Hematopoietic multipotent progenitor cell treated with erythropoietin and hydrocortisone succinate and interleukin-3 and kit ligand, for 4 days (in vitro differentiated cells): Measurements from ENCODE around the gene APOD.

Experiments used
- DNase-seq: peaks from one replicate; pipeline ENCODE4 v3.0.0-alpha.2; 2015

The APOD gene

DNA sequence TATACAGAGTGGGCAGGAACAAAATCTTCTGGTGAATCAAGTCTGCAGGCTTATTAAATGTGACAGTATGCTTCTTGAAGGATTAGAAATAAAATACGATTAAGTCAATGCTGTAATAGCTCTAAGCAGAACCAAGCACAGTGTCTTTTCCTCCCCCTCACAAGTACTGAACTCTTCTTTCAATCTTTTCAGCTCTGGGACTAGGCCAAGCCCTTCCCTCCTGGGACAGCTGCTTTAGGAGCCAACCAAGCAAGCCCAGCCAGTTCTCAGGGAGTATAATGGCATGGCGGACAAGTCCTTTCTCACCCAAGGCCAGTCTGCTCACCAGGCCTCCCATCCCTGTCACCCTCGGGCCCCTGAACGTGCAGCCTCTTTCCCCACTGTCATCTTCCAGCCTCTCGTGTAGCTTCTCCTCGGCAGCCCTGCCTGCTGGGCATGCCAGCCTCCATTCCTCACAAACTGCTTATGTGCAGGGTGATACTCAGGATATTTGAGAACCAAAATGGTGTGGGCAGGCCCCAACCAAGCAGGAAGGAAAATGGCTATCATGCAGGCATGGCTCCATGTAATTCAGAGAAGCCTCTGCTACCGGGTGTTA is 32.3 kb downstream of the APOD start:
- no peak for DNase-seq

- DNase-seq, result no peak
Observed at GRCh38 chr3:195550723-195551122, 33.0 kb downstream of the APOD start.

- DNase-seq, result peak; percentile 54
Observed at GRCh38 chr3:195549931-195550519, 33.7 kb downstream of the APOD start.

DNA sequence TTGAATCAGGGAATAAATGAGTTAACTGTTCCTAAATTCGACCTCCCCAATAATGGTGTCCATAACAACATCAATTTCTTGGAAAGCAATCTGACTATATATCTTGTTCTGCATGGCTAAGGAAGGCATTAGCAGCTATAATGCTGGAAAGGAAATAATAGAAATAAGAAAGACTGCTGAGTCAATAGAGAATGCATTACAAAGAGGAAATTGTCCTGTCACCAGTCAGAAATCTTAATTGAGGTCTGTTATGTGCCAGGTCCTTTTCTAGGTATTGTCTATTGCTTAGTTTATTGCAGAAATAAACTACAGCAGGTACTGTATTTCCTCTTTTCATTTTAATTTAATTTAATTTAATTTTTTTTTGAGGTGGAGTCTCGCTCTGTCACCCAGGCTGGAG is 34.8 kb downstream of the APOD start:
- peak; percentile 22 for DNase-seq

GRCh38 chr3:195548501-195548900 is 35.2 kb downstream of the APOD start:
- no peak for DNase-seq

DNA sequence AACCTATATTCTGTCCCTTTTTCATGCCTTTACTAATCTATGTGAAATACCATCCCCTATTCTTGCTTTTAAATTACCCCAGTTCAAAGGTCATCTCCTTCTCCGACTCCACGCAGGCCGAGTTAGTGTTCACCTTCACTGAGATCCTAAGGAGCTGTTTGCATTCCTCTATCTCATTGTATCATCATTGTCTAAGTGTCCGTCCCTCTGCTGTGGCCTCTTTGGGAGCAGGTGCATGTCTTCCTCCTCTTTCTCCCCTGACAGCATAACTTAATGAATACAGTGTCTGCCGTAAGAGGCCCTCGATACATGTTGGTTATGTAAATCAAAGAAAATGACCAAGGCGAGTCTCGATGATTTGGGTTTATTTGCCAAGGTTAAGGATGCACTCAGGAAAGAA is 35.7 kb downstream of the APOD start:
- DNase-seq, result no peak

- no peak for DNase-seq
Observed at GRCh38 chr3:195546130-195546560, 37.6 kb downstream of the APOD start.

- no peak for DNase-seq
Observed at GRCh38 chr3:195544634-195545033, 39.1 kb downstream of the APOD start.

GRCh38 chr3:195544230-195544536 is 39.6 kb downstream of the APOD start:
- no peak for DNase-seq

DNA sequence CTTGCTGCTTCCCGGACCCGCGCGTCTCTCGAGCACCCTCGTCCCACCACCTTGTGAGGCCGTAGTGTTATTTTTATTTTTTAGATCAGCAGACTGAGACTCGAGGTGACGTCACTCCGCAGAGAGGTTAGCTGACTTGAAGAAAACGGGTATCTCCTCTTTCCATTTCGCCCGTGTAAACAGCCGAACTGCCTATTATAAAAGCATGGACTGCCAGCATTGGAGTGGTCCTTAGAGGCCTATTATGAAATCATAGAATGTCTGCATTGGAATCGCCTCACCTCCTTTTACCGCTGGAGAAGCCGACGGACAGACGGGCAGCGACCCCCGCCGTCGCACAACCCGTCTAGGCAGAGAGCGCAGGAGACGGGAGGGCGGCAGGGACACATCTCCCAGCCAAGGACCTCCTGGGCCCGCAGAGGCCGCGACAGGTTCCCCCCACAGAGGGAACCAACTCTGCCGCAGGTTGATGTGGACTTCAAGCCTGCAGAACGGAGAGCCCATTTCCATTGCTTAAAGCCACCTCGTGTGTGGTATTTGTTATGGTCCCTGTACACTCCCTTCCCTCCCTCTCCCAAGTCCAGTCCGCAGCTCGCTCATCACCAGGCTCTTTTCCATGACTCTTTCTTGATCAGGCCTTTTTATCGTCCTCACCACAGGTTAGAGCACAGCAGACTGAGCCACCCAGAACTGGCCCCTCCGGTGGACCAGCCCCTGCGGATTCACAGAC is 40.1 kb downstream of the APOD start:
- DNase-seq, result no peak

GRCh38 chr3:195542698-195543499 is 40.8 kb downstream of the APOD start, which contains the start of gene PPP1R2:
PPP1R2 (minus strand) TSS chr3:195543325; CDS start chr3:195543025, 300 bp downstream.
- DNase-seq, result peak; percentile 96

DNA sequence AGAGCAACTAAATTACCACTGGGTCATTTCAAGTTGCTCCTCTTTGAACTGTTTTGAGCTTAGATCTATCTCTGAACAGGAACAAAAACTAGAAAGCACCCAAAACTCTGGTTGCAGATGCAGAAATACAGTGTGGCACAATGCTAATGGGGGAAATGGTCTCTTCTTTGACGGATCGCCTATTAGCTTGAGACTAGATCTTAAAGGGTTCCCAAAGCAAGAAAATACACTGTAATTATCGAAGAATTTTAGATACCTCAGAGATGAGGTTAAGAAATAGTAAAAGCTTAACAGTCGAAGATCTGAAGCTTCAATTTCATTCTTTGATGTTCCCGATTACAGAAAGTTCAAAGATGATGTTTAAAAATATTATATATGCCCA is 41.4 kb downstream of the APOD start:
- peak; percentile 50 for DNase-seq

GRCh38 chr3:195540511-195540910 is 43.2 kb downstream of the APOD start:
- DNase-seq, result no peak

DNA sequence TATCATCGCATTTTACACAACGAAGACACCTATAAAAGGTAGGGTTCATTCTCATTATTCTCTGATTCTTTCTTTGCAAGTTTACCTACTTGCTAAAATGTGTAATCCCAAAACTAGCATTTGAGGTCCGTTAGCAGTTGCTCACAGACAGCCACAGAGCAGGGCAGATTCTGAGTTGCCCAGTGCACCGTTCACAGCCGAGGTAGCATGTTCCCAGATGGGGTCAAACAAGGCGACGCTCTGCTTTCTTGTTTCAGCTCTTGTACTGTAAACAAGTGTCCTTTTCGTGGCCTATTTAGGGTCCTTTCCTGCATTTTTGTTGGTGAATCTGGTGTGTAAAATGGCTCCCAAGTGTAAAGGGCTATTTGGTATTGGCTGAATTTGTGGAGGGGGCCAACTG is 43.7 kb downstream of the APOD start:
- no peak for DNase-seq

DNA sequence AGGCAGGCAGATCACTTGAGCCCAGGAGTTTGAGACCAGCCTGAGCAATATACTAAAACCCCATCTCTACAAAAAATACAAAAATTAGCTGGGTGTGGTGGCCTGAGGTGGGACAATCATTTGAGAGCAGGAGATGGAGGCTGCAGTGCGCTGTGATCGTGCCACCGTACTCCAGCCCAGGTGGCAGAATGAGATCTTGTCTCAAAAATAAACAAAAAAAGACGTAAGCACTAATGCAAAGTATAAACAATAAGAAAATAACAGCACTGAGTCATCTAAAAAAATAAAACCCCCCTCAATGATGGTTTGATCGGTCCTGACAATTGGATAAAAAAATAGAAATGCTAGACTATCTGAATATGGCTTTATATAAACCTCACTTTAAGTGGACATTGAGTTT is 44.3 kb downstream of the APOD start:
- DNase-seq, result no peak

DNA sequence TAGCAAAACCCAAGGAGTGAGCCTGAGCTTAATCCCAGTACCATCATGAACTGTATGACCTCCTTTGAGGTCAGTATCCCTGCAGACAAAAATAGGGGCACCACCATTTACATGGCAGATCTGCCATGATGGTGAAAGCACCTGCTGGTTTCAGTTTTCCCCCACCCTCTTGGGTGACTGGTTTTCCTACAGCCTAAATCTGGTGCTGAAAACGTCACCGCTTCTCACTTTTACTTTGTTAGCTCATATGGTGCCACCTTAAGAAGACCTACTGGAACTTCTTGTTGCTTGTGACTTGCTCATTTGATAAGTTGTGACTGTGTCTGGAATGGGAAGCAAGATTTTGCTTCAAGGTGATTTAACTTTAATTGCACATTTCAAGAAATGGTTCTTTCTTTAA is 45.7 kb downstream of the APOD start:
- no peak for DNase-seq

DNA sequence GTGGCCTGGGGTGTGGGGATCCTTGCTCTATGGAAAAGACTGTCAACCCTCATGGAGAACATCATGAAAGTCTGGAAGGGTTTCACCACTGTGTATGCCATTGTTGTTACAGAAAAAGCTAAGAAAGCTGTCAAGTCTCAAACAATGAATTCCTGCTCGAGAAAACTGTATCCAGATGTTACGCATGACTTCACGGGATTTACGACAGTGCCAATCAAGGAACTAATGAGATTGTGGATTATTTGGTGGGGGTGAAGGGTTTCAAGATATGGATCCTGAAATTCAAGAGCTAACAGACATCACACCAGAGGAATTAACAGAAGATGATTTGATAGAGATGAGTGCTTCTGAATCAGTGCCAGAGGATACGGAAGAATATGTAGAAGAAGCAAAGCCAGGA is 48.4 kb downstream of the APOD start:
- no peak for DNase-seq

- DNase-seq, result no peak
Observed at GRCh38 chr3:195532834-195533233, 50.9 kb downstream of the APOD start.

GRCh38 chr3:195532345-195532744 is 51.4 kb downstream of the APOD start:
- DNase-seq, result no peak

DNA sequence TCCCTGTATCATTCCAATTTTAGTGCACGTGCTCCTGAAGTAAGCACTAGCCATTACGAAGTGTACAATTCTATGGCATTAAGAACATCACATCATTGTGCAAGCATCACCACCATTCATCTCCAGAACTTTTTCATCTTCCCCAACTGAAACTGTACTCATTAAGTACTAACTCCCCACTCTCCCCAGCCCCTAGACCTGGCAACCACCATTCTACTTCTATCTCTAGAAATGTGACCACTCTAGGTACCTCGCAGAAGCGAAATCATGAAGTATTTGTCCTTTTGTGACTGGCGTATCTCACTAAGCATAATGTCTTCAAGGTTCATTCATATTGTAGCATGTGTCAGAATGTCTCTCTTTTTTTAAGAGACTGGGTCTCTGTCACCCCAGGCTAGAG is 52.1 kb downstream of the APOD start:
- DNase-seq, result no peak

DNA sequence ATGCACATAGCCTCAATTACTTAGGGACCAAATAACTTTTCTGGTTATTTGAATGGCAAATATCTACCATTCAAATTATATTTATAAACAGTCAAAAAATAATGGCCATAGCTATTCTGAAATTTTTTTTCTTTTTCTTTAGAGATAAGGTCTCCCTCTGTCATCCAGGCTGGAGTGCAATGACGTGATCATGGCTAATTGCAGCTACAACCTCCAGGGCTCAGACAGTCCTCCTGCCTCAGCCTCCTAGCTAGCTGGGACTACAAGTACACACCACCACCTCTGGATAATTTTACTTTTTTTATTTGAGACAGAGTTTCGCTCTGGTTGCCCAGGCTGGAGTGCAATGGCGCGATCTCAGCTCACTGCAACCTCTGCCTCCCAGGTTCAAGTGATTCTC is 57.2 kb downstream of the APOD start:
- DNase-seq, result no peak

GRCh38 chr3:195524171-195524896 is 59.4 kb downstream of the APOD start:
- DNase-seq, result no peak
